Stimulated activated CD8-positive, alpha-beta memory T cell treated with anti-CD3 and anti-CD28 coated beads, Interleukin-4, amount 100 ng/mL, for 1 hour (primary cell): Measurements from ENCODE around the gene MMP23B.
"Not testable (repeated sequence)": the region's sequence is repeated elsewhere in the genome, so short reads cannot be mapped to it uniquely, and the experiment has no call there.

Source experiments
- DNase-seq, 2 donors: peaks; one replicate each; pipeline ENCODE4 v3.0.0-alpha.2; 2020; ENCODE audit warnings: low read depth in 2 of 2, low spot score in 1 of 2

Gene MMP23B

GRCh38 chr1:1630191-1630964 lies 1.6 kb upstream of the MMP23B start:
- peak; percentile 77 to 92 for DNase-seq

- DNase-seq, result no peak
Observed at GRCh38 chr1:1630965-1631781, 800 bp upstream of the MMP23B start.

GRCh38 chr1:1633409-1633808 lies 1.4 kb downstream of the MMP23B start:
- not testable (repeated sequence) for DNase-seq

- DNase-seq, result not testable (repeated sequence)
Observed at GRCh38 chr1:1634613-1635012, 2.6 kb downstream of the MMP23B start.

GRCh38 chr1:1636621-1637478 lies 4.9 kb downstream of the MMP23B start:
- not testable (repeated sequence) for DNase-seq

GRCh38 chr1:1637479-1637875 lies 5.5 kb downstream of the MMP23B start:
- not testable (repeated sequence) for DNase-seq

GRCh38 chr1:1638528-1638927 lies 6.6 kb downstream of the MMP23B start:
- DNase-seq, result not testable (repeated sequence)

- DNase-seq, result not testable (repeated sequence)
Observed at GRCh38 chr1:1639368-1639767, 7.4 kb downstream of the MMP23B start.

- DNase-seq, result not testable (repeated sequence)
Observed at GRCh38 chr1:1640081-1640480, 8.1 kb downstream of the MMP23B start.

- DNase-seq, result not testable (repeated sequence)
Observed at GRCh38 chr1:1640711-1641461, 8.9 kb downstream of the MMP23B start.

- DNase-seq, result not testable (repeated sequence)
Observed at GRCh38 chr1:1646326-1646725, 14.4 kb downstream of the MMP23B start.

GRCh38 chr1:1647567-1648241 lies 15.7 kb downstream of the MMP23B start:
- not testable (repeated sequence) for DNase-seq

- not testable (repeated sequence) for DNase-seq
Observed at GRCh38 chr1:1648265-1648664, 16.3 kb downstream of the MMP23B start.

GRCh38 chr1:1658583-1659549 lies 26.9 kb downstream of the MMP23B start, which contains the start of gene CDK11B:
Gene CDK11B (minus strand): TSS chr1:1659004. CDS start chr1:1657485, 1,519 bp downstream.
- peak; percentile 78 to 98 for DNase-seq

GRCh38 chr1:1662392-1662791 lies 30.4 kb downstream of the MMP23B start:
- DNase-seq, result not testable (repeated sequence)

- not testable (repeated sequence) for DNase-seq
Observed at GRCh38 chr1:1662830-1663560, 31.0 kb downstream of the MMP23B start.

GRCh38 chr1:1664318-1664717 lies 32.3 kb downstream of the MMP23B start:
- not testable (repeated sequence) for DNase-seq
